Activated naive CD8-positive, alpha-beta T cell treated with anti-CD3 and anti-CD28 coated beads, Interleukin-2, amount 50 U/mL, for 16 hours (primary cell): ENCODE results near the gene TMEM248.
"Not testable (repeated sequence)": the region's sequence is repeated elsewhere in the genome, so short reads cannot be mapped to it uniquely, and the experiment has no call there.

ENCODE experiments used
- DNase-seq: peaks from one replicate; pipeline ENCODE4 v3.0.0-alpha.2; 2020; ENCODE audit warnings: low read depth, low spot score

The TMEM248 gene

GRCh38 chr7:67000601-67001258 lies 79.7 kb downstream of the TMEM248 start:
- DNase-seq = not testable (repeated sequence)

- DNase-seq = not testable (repeated sequence)
Observed at GRCh38 chr7:67004145-67004544, 83.1 kb downstream of the TMEM248 start.

- no peak for DNase-seq
Observed at GRCh38 chr7:67006965-67007364, 85.9 kb downstream of the TMEM248 start.
